Ascending aorta (tissue), 2 donors: ENCODE measurements around the gene ERN1. TPM values are rescaled to one million over a fixed set of nuclear protein-coding genes. Genes with fewer than 3 reads are reported as not detected.
A peak's percentile ranks its signal among the peaks of the same experiment; 100 is the strongest.

ENCODE experiments used
- DNase-seq, 2 donors: peaks; one replicate each; pipeline ENCODE4 v3.0.0-alpha.2; 2019; ENCODE audit warnings: low spot score in 2 of 2
- H3K27ac ChIP-seq, 2 donors: fragments of 200-600 bp; sonication (generic); one replicate each; pipeline ENCODE4 v1.5.1; 2016 to 2017; ENCODE audit warnings: mild to moderate bottlenecking in 1 of 2
- H3K27me3 ChIP-seq: fragments of 200-600 bp; sonication (generic); one replicate; pipeline ENCODE4 v1.5.1; 2017
- H3K36me3 ChIP-seq, 2 donors: fragments of 200-600 bp; sonication (generic); one replicate each; pipeline ENCODE4 v1.5.1; 2016
- H3K4me1 ChIP-seq, 2 donors: fragments of 200-600 bp; sonication (generic); one replicate each; pipeline ENCODE4 v1.5.1; 2016 to 2017; ENCODE audit warnings: mild to moderate bottlenecking in 1 of 2
- H3K4me3 ChIP-seq, 2 donors: fragments of 200-600 bp; sonication (generic); one replicate each; pipeline ENCODE4 v1.5.1; 2016 to 2017; ENCODE audit warnings: mild to moderate bottlenecking in 1 of 2
- H3K9me3 ChIP-seq, 2 donors: fragments of 200-600 bp; sonication (generic); one replicate each; pipeline ENCODE4 v1.5.1; 2016
- intact Hi-C: fragments of 100-400 bp; cut with DNase I; formaldehyde crosslinking; loops from one replicate; pipeline ENCODE4 v1.15.1; 2023
- total RNA-seq: library from RNA; depleted of rRNA; stranded (reverse); fragments of >200 nt; gene quantifications from one replicate; pipeline ENCODE4 v1.1.0, GENCODE V29; 2016
- TF ChIP-seq, protein P1 (sequence below), 3 experiments: fragments of 200-600 bp in 2 of 3; fragments of 450-650 bp in 1 of 3; sonication (generic) in 2 of 3; IDR thresholded peaks; one replicate each; pipeline ENCODE4 v1.5.1; 2016 to 2019; ENCODE audit warnings: antibody characterized with exemption in 3 of 3, mild to moderate bottlenecking in 1 of 3, moderate library complexity in 1 of 3

Gene ERN1
- total RNA-seq, 1 donor from 2014 or later: 26.5 TPM

DNA sequence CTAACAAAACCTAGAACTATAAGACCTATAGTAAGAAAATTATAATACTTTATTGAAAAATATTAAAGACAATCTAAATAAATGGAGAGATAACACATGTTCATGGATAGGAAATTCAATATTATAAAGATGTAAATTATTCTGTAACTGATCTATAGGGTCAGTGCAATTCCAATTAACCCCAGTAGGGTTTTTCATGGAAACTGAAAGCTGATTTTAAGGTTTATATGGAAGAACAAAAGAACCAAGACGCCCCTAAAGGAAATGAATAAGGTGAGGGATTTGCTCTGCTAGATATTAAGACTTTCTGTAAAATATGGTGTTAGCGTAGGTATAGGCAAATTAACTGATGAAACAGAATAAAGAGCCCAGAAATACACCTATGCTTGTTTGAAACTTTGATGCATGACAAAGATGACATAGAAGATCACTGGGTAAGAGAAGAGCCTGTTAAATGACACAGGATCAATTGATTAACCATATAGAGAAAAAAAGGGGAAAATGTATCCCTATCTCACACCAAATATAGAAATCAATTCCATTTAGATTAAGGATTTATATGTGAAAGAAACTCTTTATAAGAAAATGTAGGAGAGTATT, 112.5 kb downstream of the ERN1 start:
- no peaks in the 10 kb centered on the region for H3K27me3 ChIP-seq
- TF ChIP-seq, protein P1, sequence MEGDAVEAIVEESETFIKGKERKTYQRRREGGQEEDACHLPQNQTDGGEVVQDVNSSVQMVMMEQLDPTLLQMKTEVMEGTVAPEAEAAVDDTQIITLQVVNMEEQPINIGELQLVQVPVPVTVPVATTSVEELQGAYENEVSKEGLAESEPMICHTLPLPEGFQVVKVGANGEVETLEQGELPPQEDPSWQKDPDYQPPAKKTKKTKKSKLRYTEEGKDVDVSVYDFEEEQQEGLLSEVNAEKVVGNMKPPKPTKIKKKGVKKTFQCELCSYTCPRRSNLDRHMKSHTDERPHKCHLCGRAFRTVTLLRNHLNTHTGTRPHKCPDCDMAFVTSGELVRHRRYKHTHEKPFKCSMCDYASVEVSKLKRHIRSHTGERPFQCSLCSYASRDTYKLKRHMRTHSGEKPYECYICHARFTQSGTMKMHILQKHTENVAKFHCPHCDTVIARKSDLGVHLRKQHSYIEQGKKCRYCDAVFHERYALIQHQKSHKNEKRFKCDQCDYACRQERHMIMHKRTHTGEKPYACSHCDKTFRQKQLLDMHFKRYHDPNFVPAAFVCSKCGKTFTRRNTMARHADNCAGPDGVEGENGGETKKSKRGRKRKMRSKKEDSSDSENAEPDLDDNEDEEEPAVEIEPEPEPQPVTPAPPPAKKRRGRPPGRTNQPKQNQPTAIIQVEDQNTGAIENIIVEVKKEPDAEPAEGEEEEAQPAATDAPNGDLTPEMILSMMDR (IDR thresholded peaks at IDR 0.05): no peak
- H3K4me3 ChIP-seq: no peak overlapping the region
- no peaks in the 10 kb centered on the region for H3K9me3 ChIP-seq
- no peak for DNase-seq
- no peaks in the 10 kb centered on the region for H3K36me3 ChIP-seq
- H3K27ac ChIP-seq: no peak overlapping the region
- intact Hi-C loops: no loop called here
- H3K4me1 ChIP-seq: no peaks in the 10 kb centered on the region

DNA sequence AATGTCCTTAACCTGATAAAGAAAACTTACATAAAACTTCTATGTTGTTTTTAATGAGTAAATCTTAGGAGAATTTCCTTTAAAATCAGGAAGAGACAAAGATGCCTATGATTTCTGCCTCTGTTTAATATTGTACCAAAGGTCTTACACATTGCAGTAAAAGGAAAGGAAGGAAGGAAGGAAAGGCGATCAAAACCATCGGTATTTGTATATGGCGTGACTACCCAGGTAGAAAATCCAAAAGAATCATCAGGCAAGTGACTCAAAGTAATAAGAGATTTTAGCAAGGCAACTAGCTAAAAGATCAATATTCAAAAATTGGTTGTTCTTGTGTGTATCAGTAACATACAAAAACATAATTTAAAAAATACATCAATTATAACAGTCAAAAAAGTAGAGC, 113.0 kb downstream of the ERN1 start:
- no peak overlapping the region for H3K27ac ChIP-seq
- no peak overlapping the region for H3K4me3 ChIP-seq
- intact Hi-C loops: no loop called here

DNA sequence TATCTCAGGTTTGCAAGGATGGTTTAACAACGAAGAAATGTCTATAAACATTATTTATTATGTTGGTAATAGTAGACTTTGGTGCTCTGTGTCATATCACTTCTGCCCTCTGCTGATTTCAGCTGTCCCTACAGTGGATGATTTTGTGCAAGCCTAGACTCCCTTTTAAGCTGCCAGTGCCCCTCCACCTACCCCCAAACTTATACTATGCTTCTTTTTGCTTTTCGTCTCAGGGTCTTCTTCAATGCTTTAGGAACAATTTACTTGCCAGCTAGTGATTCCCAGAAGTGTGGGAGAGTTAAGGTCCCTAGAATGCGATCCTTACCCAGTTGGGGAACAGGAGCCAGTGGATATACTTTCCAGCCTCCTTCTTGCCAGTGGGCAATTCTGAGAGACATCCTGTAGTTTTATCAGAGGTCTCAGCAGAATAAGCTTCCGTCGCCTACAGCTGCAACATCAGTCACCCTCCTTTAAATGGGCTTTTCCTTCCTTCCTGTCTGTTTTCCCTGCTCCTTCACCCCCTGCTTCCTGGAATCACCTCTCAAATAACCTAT, 113.6 kb downstream of the ERN1 start:
- TF ChIP-seq, protein P1 (IDR thresholded peaks at IDR 0.05): peak in 1 of 3 experiments; percentile 23
- Histone ChIP-seq H3K27ac (peak overlapping the region in 1 of 2 donors; percentile 8), H3K27me3 (no peaks in the 10 kb centered on the region), H3K4me1 (no peaks in the 10 kb centered on the region), H3K9me3 (no peaks in the 10 kb centered on the region), H3K4me3 (no peak overlapping the region), H3K36me3 (no peaks in the 10 kb centered on the region)
- peak in 1 of 2 donors; percentile 54 for DNase-seq
- intact Hi-C loops: no loop called here

More for the DNA sequence above, 113.0 kb downstream of the ERN1 start:
- H3K36me3 ChIP-seq: no peaks in the 10 kb centered on the region
- DNase-seq: no peak
- TF ChIP-seq, protein P1 (IDR thresholded peaks at IDR 0.05): no peak
- H3K27me3 ChIP-seq: no peaks in the 10 kb centered on the region
- no peaks in the 10 kb centered on the region for H3K9me3 ChIP-seq
- no peaks in the 10 kb centered on the region for H3K4me1 ChIP-seq

DNA sequence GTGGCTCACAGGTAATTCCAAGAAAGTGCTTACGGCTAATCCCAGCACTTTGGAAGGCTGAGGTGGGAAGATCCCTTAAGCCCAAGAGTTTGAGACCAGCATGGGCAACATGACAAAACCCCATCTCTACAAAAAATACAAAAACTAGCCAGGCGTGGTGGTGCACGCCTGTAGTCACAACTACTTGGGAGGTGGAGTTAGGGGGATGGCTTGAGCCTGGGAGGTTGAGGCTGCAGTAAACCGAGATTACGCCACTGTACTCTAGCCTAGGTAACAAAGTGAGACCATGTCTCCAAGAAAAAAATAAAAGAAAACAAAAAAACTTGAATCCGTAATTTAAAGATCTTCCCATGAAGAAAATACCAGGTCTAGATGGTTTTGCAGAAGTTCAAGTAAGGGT, 114.5 kb downstream of the ERN1 start:
- H3K4me1 ChIP-seq: no peaks in the 10 kb centered on the region
- H3K9me3 ChIP-seq: no peaks in the 10 kb centered on the region
- TF ChIP-seq, protein P1 (IDR thresholded peaks at IDR 0.05): no peak
- no peaks in the 10 kb centered on the region for H3K27me3 ChIP-seq
- H3K4me3 ChIP-seq: no peak overlapping the region
- no peak for DNase-seq
- H3K36me3 ChIP-seq: no peaks in the 10 kb centered on the region
- H3K27ac ChIP-seq: no peak overlapping the region
- intact Hi-C loops: no loop called here

DNA sequence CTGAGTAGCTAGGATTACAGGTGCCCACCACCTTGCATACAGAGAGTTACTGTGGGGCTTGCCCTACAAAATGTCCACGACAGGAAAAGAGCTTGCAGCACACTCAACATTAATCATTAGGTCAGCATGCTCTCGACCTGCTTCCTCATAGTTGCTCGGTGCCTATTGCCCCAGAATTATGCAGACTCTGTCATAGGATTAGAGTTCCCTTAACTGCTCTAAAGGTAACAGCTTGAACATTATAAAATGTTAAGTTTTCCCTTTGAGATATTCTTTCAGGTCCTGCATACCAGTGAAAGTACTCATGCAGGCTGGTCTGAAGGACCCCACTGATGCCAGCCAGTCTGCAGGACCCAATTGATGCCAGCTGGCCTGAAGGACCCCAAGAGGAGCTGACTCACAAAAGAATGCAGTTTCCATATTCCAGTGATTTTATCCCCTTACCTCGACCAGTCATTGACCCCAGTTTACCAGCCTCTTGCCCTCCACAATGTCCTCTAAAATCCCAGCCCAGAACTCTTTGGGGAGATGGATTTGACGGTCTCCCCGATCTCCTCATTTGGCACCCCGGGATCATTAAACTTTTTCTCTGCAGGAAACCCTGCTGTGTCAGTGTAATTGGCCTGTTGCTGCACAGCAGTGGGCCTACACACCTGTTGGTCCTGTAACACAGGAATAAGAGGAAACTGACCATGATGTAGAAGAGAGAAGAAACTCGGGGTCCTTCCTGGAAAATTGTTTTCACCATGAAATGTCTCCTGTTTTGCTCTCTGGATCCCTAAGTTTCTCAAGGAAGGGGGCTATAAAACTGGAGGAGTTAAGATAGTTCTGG, 120.2 kb downstream of the ERN1 start:
- no peaks in the 10 kb centered on the region for H3K4me1 ChIP-seq
- no peaks in the 10 kb centered on the region for H3K36me3 ChIP-seq
- H3K27ac ChIP-seq: no peak overlapping the region
- no peaks in the 10 kb centered on the region for H3K9me3 ChIP-seq
- no peak overlapping the region for H3K4me3 ChIP-seq
- H3K27me3 ChIP-seq: no peaks in the 10 kb centered on the region
- DNase-seq: peak in 1 of 2 donors; percentile 58
- TF ChIP-seq, protein P1 (IDR thresholded peaks at IDR 0.05): no peak
- intact Hi-C loops: no loop called here
